Measurements from ENCODE around the gene PLEKHG7.

DNA sequence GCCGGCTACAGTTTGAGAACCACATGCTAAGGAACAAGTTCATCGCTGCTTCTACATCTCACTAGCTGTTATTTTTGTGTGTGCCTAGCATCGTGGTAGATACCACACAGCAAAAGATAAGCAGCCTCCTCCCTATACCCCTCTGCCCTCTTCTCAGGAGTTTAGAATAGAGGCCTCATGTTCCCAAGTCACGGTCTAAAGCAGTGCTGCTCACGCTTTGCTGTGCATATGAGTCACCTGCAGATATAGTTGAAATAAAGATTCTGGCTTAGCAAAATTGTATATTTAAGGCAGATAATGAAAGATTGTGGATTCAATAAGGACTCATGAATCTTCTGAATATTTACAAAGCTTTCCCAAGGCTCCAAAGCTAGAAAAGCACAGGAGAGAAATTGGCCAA is 28.0 kb downstream of the PLEKHG7 start:
- TF ChIP-seq EZH2 (IDR thresholded peaks at IDR 0.05) (no peak), POLR2AphosphoS5 (IDR thresholded peaks at IDR 0.05; ENCODE audit: borderline replicate concordance, low read depth, low read length) (no peak), FOXP2 (optimal IDR thresholded peaks at IDR 0.05; ENCODE audit: control extremely low read depth, extremely low read length, insufficient read depth) (no peak)
